ENCODE results near the gene TARBP1.

DNA sequence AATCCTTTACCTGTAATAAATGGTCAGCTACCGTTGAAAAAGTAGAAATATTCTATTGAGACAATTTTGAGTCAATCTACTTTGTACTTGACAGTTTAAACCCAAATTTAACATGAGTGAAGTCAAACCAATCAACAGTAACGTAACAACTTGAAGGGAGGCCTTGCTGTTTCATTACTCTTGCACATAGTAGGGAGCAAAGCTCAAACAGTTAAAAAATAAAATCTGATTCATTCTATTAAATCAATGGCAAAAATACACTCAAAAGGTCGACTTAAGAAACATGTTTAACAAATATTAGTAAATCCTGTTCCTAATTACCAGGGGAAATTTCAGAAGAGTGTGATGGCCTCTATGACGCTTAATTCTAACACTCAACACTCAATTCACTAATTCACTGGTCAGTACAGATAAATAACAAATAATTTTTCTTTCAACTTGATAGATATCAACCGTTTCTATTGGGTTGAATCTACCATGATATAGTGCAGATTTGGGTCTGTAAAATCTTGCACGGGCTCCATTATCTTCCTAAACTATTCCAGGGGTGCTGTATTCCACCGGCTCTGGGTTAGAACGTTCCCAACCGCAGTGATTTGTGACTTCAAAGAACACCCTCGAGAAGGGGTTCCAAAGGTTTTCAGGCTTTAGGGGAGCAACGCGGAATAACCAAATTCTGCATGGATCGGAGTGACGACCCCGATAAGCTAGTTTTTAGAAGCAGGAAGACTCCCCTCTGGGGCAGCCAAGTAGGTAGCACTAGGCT, 1.4 kb downstream of the TARBP1 start:
- TF ChIP-seq, protein P1, sequence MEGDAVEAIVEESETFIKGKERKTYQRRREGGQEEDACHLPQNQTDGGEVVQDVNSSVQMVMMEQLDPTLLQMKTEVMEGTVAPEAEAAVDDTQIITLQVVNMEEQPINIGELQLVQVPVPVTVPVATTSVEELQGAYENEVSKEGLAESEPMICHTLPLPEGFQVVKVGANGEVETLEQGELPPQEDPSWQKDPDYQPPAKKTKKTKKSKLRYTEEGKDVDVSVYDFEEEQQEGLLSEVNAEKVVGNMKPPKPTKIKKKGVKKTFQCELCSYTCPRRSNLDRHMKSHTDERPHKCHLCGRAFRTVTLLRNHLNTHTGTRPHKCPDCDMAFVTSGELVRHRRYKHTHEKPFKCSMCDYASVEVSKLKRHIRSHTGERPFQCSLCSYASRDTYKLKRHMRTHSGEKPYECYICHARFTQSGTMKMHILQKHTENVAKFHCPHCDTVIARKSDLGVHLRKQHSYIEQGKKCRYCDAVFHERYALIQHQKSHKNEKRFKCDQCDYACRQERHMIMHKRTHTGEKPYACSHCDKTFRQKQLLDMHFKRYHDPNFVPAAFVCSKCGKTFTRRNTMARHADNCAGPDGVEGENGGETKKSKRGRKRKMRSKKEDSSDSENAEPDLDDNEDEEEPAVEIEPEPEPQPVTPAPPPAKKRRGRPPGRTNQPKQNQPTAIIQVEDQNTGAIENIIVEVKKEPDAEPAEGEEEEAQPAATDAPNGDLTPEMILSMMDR (IDR thresholded peaks at IDR 0.05): no peak
- TF ChIP-seq EZH2 (IDR thresholded peaks at IDR 0.05; ENCODE audit: borderline replicate concordance, insufficient read depth, low read depth, low read length, poor library complexity, severe bottlenecking): no peak
